PC-3 (cell line): ENCODE data around the gene IER2. TPM values are rescaled to one million over a fixed set of nuclear protein-coding genes. Genes with fewer than 3 reads are reported as not detected.

Source experiments
- ATAC-seq: fragments of 200-7000 bp; cut with Tn5 transposase; 2 replicates; pipeline ENCODE4 v1.9.1; 2020; ENCODE audit warnings: mild to moderate bottlenecking, moderate library complexity
- BruUV-seq: library from RNA; stranded (reverse); fragments of 400-500 nt; replicated peaks from 2 replicates; lab custom pipeline; 2021; lab: Mats Ljungman, UMichigan
- CTCF ChIA-PET: fragments of 300-600 bp; sonication (Branson Sonifier 250); formaldehyde crosslinking; loops from one replicate; lab custom pipeline; 2022; ENCODE audit warnings: antibody characterized with exemption; lab: Charles Lee
- POLR2A ChIA-PET: fragments of 300-600 bp; sonication (Branson Sonifier 250); formaldehyde crosslinking; loops from one replicate; lab custom pipeline; 2022; ENCODE audit warnings: antibody characterized with exemption; ENCODE audit not compliant: unreplicated experiment; lab: Charles Lee
- DNase-seq: peaks from one replicate; pipeline ENCODE4 v3.0.0-alpha.2; 2015
- H2AFZ ChIP-seq: fragments of 300-600 bp; sonication (generic); 2 replicates; pipeline ENCODE4 v1.6.0; 2016; ENCODE audit warnings: antibody characterized with exemption, low read length
- H3F3A ChIP-seq: fragments of 300-600 bp; sonication (generic); one replicate; pipeline ENCODE4 v1.6.0; 2017; ENCODE audit warnings: antibody characterized with exemption, low read length, control low read depth, mild to moderate bottlenecking; ENCODE audit not compliant: unreplicated experiment
- H3K27ac ChIP-seq: fragments of 300-600 bp; sonication (generic); 2 replicates; pipeline ENCODE4 v1.5.1; 2016; ENCODE audit warnings: mild to moderate bottlenecking, low read length
- H3K27me3 ChIP-seq: fragments of 300-600 bp; sonication (generic); 2 replicates; pipeline ENCODE4 v1.6.1; 2016; ENCODE audit warnings: low read length, mixed read lengths
- H3K36me3 ChIP-seq: fragments of 300-600 bp; sonication (generic); 2 replicates; pipeline ENCODE4 v1.6.1; 2016; ENCODE audit warnings: low read depth, mixed run types, low read length, mixed read lengths
- H3K4me1 ChIP-seq: fragments of 300-600 bp; sonication (generic); 2 replicates; pipeline ENCODE4 v1.5.1; 2016; ENCODE audit warnings: low read length; ENCODE audit not compliant: insufficient read depth
- H3K4me2 ChIP-seq: fragments of 300-600 bp; sonication (generic); 2 replicates; pipeline ENCODE4 v1.6.0; 2016; ENCODE audit warnings: low read length
- H3K4me3 ChIP-seq: fragments of 300-600 bp; sonication (generic); 2 replicates; pipeline ENCODE4 v1.5.1; 2016; ENCODE audit warnings: mild to moderate bottlenecking, low read length, mixed read lengths
- H3K79me2 ChIP-seq: fragments of 300-600 bp; sonication (generic); 2 replicates; pipeline ENCODE4 v1.6.1; 2017; ENCODE audit warnings: low read length, mixed read lengths
- H3K9ac ChIP-seq: fragments of 300-600 bp; sonication (generic); 2 replicates; pipeline ENCODE4 v1.6.0; 2016; ENCODE audit warnings: mild to moderate bottlenecking, low read length
- H3K9me2 ChIP-seq: fragments of 300-600 bp; sonication (generic); replicated peaks from 2 replicates; pipeline ENCODE4 v1.6.1; 2016; ENCODE audit warnings: mixed run types, low read length, mixed read lengths
- H3K9me3 ChIP-seq: fragments of 300-600 bp; sonication (generic); 2 replicates; pipeline ENCODE4 v1.6.1; 2016; ENCODE audit warnings: low read length, mixed read lengths
- H4K20me1 ChIP-seq: fragments of 300-600 bp; sonication (generic); 2 replicates; pipeline ENCODE4 v1.6.1; 2016; ENCODE audit warnings: low read length, mixed read lengths
- EZH2 ChIP-seq: fragments of 300-600 bp; sonication (generic); IDR thresholded peaks from one replicate; pipeline ENCODE4 v1.6.1; 2017; ENCODE audit warnings: antibody characterized with exemption, mild to moderate bottlenecking, low read length; ENCODE audit not compliant: unreplicated experiment
- EZH2phosphoT487 ChIP-seq: fragments of 300-600 bp; sonication (generic); IDR thresholded peaks from 2 replicates; pipeline ENCODE4 v1.6.1; 2018; ENCODE audit warnings: mild to moderate bottlenecking, antibody characterized with exemption, low read length, borderline replicate concordance
- intact Hi-C: fragments of 100-400 bp; cut with micrococcal nuclease; formaldehyde crosslinking; loops from 2 replicates; pipeline ENCODE4 v1.9.0; 2023
- total RNA-seq: library from RNA; depleted of rRNA; stranded (reverse); fragments of >200 nt; gene quantifications from 2 replicates; pipeline ENCODE4 v1.2.3, GENCODE V29; 2014
- TF ChIP-seq, protein P1 (sequence below): fragments of 300-600 bp; sonication (generic); conservative IDR thresholded peaks from 2 replicates; pipeline ENCODE4 v1.5.1; 2017; ENCODE audit warnings: antibody characterized with exemption, low read depth, mild to moderate bottlenecking, low read length

The IER2 gene
- total RNA-seq, 1 experiment from 2014 or later, result 155 TPM

DNA sequence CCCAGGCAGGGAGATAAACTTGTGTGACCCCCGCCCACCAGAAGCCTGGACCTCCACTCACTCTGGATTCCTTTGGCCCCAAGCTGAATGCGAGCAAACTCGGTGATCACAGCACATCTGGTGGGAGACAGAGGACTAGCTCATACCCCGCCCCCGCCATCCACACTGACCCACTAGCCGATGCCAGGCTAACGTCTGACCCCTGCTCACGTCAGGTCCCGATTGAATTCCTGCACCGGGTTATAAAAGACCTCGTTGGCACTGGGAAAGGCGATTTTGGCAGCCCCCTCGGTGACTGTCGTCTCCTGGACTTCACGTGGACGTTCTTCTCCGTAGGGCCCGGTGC, 34.3 kb upstream of the IER2 start:
- H3F3A ChIP-seq, result peaks cover 4% of the 10 kb centered on the region
- BruUV-seq, result no TSS peak
- H3K4me3 ChIP-seq, result peak overlapping the region; percentile 91
- TF ChIP-seq EZH2phosphoT487, result no peak
- TF ChIP-seq, protein P1, sequence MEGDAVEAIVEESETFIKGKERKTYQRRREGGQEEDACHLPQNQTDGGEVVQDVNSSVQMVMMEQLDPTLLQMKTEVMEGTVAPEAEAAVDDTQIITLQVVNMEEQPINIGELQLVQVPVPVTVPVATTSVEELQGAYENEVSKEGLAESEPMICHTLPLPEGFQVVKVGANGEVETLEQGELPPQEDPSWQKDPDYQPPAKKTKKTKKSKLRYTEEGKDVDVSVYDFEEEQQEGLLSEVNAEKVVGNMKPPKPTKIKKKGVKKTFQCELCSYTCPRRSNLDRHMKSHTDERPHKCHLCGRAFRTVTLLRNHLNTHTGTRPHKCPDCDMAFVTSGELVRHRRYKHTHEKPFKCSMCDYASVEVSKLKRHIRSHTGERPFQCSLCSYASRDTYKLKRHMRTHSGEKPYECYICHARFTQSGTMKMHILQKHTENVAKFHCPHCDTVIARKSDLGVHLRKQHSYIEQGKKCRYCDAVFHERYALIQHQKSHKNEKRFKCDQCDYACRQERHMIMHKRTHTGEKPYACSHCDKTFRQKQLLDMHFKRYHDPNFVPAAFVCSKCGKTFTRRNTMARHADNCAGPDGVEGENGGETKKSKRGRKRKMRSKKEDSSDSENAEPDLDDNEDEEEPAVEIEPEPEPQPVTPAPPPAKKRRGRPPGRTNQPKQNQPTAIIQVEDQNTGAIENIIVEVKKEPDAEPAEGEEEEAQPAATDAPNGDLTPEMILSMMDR, result no peak
- no peak for TF ChIP-seq EZH2
- intact Hi-C loops, result no loop called here
- peak overlapping the region; percentile 82 for H2AFZ ChIP-seq
- no peaks in the 10 kb centered on the region for H3K9me2 ChIP-seq
- ChIA-PET CTCF (no interaction called here), POLR2A (no interaction called here)
- H3K4me2 ChIP-seq, result peak overlapping the region; percentile 96
- H3K4me1 ChIP-seq, result peaks cover 33% of the 10 kb centered on the region
- no peaks in the 10 kb centered on the region for H3K9me3 ChIP-seq
- H3K27me3 ChIP-seq, result no peaks in the 10 kb centered on the region
- no peak for DNase-seq
- H3K9ac ChIP-seq, result peak overlapping the region; percentile 94
- peaks cover 15% of the 10 kb centered on the region; the same call in 1 of the 2 replicates for H3K36me3 ChIP-seq
- peaks cover 20% of the 10 kb centered on the region for H4K20me1 ChIP-seq
- peaks cover 61% of the 10 kb centered on the region for H3K79me2 ChIP-seq
- ATAC-seq, result no peak; the same call in 1 of the 2 replicates
- peak overlapping the region; percentile 81 for H3K27ac ChIP-seq

DNA sequence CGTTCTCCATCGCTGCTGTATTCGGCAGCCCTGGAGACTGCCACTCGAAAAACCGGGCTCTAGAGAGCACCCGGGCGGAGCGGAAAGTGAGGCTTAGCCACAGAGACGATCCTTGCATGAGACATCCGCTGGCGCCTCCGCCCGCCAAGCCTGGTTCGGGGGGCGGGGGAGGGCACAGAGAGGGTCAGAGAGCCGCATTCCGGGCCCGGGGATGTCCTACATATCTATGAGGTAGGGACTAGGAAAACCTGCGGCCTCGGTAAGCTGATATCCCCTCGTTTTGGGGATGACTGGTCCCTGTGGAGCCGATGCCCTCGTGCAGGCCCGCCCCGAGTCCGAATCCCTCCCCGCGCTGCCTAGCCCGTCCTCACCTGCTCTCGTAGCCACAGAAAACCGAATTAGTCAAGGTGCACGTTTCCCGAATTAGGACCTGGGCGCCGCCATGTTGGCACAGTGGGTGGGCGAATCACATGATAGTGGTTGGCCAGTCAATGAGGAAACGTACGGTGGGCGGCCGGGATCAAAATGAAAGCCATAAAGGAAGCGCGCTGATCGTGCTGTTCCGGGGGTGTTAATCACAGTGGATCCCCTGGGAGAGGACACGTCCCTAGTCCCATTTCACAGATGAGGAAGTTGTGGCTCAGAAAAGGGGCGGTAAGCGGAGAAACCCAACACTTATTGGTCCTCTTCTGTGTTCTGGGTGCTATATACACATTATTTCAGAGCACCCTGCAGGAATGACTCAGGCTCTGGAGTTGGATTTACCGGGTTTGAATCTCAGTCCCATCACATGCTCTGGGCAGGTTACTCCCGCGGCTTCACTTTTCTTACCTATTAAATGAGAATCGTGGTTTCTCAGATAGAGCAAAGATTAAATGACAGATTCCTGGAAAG, 33.7 kb upstream of the IER2 start, which contains the start of gene TRMT1:
Gene TRMT1 (minus strand): TSS at position 459 of the 894 bp plus-strand sequence. CDS start 341 bp downstream, at position 118.
- Histone ChIP-seq H3K4me1 (peaks cover 38% of the 10 kb centered on the region), H3K36me3 (peaks cover 20% of the 10 kb centered on the region; the same call in 1 of the 2 replicates), H3F3A (peaks cover 4% of the 10 kb centered on the region), H3K9me3 (no peaks in the 10 kb centered on the region), H3K27me3 (no peaks in the 10 kb centered on the region), H3K27ac (peak within 1 kb of the TSS; percentile 81), H3K4me2 (peak within 1 kb of the TSS; percentile 96), H3K9ac (peak within 1 kb of the TSS; percentile 94), H3K9me2 (no peaks in the 10 kb centered on the region), H2AFZ (peak within 1 kb of the TSS; percentile 82), H3K79me2 (peaks cover 67% of the 10 kb centered on the region), H3K4me3 (peak within 1 kb of the TSS; percentile 91), H4K20me1 (peaks cover 26% of the 10 kb centered on the region)
- ATAC-seq (peak; percentile 52), DNase-seq (peak; percentile 97)
- POLR2A ChIA-PET, result no interaction called here
- CTCF ChIA-PET, result interaction anchor here (0.6 to 0.7 kb wide), 2 partner anchors 134 to 154 kb away, joined by 4 to 6 read pairs; no protein-coding TSS in a partner anchor
- BruUV-seq, result TSS peak; percentile 83
- intact Hi-C loops, result loop anchor here (1.0 kb wide), 1 partner anchor 34 kb away; the partner anchor contains the start of genes IER2 and STX10
- TF ChIP-seq EZH2 (no peak), EZH2phosphoT487 (no peak)
- TF ChIP-seq, protein P1, result no peak
